Measurements from ENCODE around the gene SH3RF3. TPM values are rescaled to one million over a fixed set of nuclear protein-coding genes. Genes with fewer than 3 reads are reported as not detected.
"Not testable (repeated sequence)": the region's sequence is repeated elsewhere in the genome, so short reads cannot be mapped to it uniquely, and the experiment has no call there.

SH3RF3 gene
- total and polyA plus RNA-seq, 4 donors = 2.9 to 9.7 (median 8.6) TPM

- 85 to 89% methylated on average over 16 of the region's 16 CpGs for WGBS, 2 donors
- no peak for ATAC-seq (ENCODE audit: insufficient read depth, low FRiP score)
- no peak for TF ChIP-seq CTCF (IDR thresholded peaks at IDR 0.05; ENCODE audit: control extremely low read depth, extremely low read depth)
- no peaks in the 10 kb centered on the region for H3K9me3 ChIP-seq (ENCODE audit: control insufficient read depth in 4 of 4, insufficient read depth in 3 of 4, low read length in 3 of 4)
- no peaks in the 10 kb centered on the region for H3K27me3 ChIP-seq (ENCODE audit: control insufficient read depth in 3 of 3, insufficient read depth in 3 of 3, low read length in 2 of 3)
- no peak for DNase-seq
- no peaks in the 10 kb centered on the region for H3K36me3 ChIP-seq (ENCODE audit: control insufficient read depth in 4 of 4, insufficient read depth in 4 of 4, low read length in 4 of 4)
- H3K27ac ChIP-seq (ENCODE audit: low read depth in 1 of 2, low read length in 1 of 2) = no peak overlapping the region
- no peak overlapping the region for H3K9ac ChIP-seq (ENCODE audit: insufficient read depth in 1 of 2, low read length in 2 of 2)
- peaks cover 0 to 5% (median 0%) of the 10 kb centered on the region in 5 donors for H3K4me1 ChIP-seq (ENCODE audit: control insufficient read depth in 5 of 5, insufficient read depth in 5 of 5, low read length in 5 of 5)
- H3K4me3 ChIP-seq = no peak overlapping the region
Observed at GRCh38 chr2:109222825-109223471, 93.9 kb downstream of the SH3RF3 start.

GRCh38 chr2:109223490-109223889, 94.5 kb downstream of the SH3RF3 start:
- Histone ChIP-seq H3K4me1 (ENCODE audit: control insufficient read depth in 5 of 5, insufficient read depth in 5 of 5, low read length in 5 of 5) (peaks cover 0 to 3% (median 0%) of the 10 kb centered on the region in 5 donors), H3K27ac (ENCODE audit: low read depth in 1 of 2, low read length in 1 of 2) (no peak overlapping the region), H3K4me3 (no peak overlapping the region), H3K27me3 (ENCODE audit: control insufficient read depth in 3 of 3, insufficient read depth in 3 of 3, low read length in 2 of 3) (no peaks in the 10 kb centered on the region), H3K36me3 (ENCODE audit: control insufficient read depth in 4 of 4, insufficient read depth in 4 of 4, low read length in 4 of 4) (no peaks in the 10 kb centered on the region), H3K9ac (ENCODE audit: insufficient read depth in 1 of 2, low read length in 2 of 2) (no peak overlapping the region), H3K9me3 (ENCODE audit: control insufficient read depth in 4 of 4, insufficient read depth in 3 of 4, low read length in 3 of 4) (no peaks in the 10 kb centered on the region)
- ATAC-seq (ENCODE audit: insufficient read depth, low FRiP score) (no peak), DNase-seq (no peak)
- WGBS, 2 donors = 94 to 98% methylated on average over 8 of the region's 8 CpGs
- TF ChIP-seq CTCF (IDR thresholded peaks at IDR 0.05; ENCODE audit: control extremely low read depth, extremely low read depth) = no peak

- not testable (repeated sequence) for H3K27ac ChIP-seq (ENCODE audit: low read depth in 1 of 2, low read length in 1 of 2); H3K4me1 ChIP-seq (ENCODE audit: control insufficient read depth in 5 of 5, insufficient read depth in 5 of 5, low read length in 5 of 5); H3K27me3 ChIP-seq (ENCODE audit: control insufficient read depth in 3 of 3, insufficient read depth in 3 of 3, low read length in 2 of 3); H3K4me3 ChIP-seq; ATAC-seq (ENCODE audit: insufficient read depth, low FRiP score); H3K9ac ChIP-seq (ENCODE audit: insufficient read depth in 1 of 2, low read length in 2 of 2); DNase-seq; H3K9me3 ChIP-seq (ENCODE audit: control insufficient read depth in 4 of 4, insufficient read depth in 3 of 4, low read length in 3 of 4); H3K36me3 ChIP-seq (ENCODE audit: control insufficient read depth in 4 of 4, insufficient read depth in 4 of 4, low read length in 4 of 4)
- 90 to 93% methylated on average over 8 of the region's 8 CpGs for WGBS, 2 donors
Observed at GRCh38 chr2:109224341-109224740, 95.3 kb downstream of the SH3RF3 start.

- no peak for ATAC-seq (ENCODE audit: insufficient read depth, low FRiP score)
- H3K27me3 ChIP-seq (ENCODE audit: control insufficient read depth in 3 of 3, insufficient read depth in 3 of 3, low read length in 2 of 3) = no peaks in the 10 kb centered on the region
- TF ChIP-seq CTCF (IDR thresholded peaks at IDR 0.05; ENCODE audit: control extremely low read depth, extremely low read depth) = no peak
Observed at GRCh38 chr2:109225170-109225782, 96.3 kb downstream of the SH3RF3 start.

More at GRCh38 chr2:109225170-109225782, 96.3 kb downstream of the SH3RF3 start:
- no peaks in the 10 kb centered on the region for H3K36me3 ChIP-seq (ENCODE audit: control insufficient read depth in 4 of 4, insufficient read depth in 4 of 4, low read length in 4 of 4)
- H3K9me3 ChIP-seq (ENCODE audit: control insufficient read depth in 4 of 4, insufficient read depth in 3 of 4, low read length in 3 of 4) = no peaks in the 10 kb centered on the region
- H3K4me1 ChIP-seq (ENCODE audit: control insufficient read depth in 5 of 5, insufficient read depth in 5 of 5, low read length in 5 of 5) = peaks cover 0 to 5% (median 0%) of the 10 kb centered on the region in 5 donors
- 76 to 85% methylated on average over 11 of the region's 11 CpGs for WGBS, 2 donors
- no peak overlapping the region for H3K4me3 ChIP-seq
- DNase-seq = no peak
- no peak overlapping the region for H3K9ac ChIP-seq (ENCODE audit: insufficient read depth in 1 of 2, low read length in 2 of 2)
- H3K27ac ChIP-seq (ENCODE audit: low read depth in 1 of 2, low read length in 1 of 2) = no peak overlapping the region

All from lung (tissue), 12 donors.